Upper lobe of left lung (tissue), 6 donors: ENCODE results near the gene RERE. TPM values are rescaled to one million over a fixed set of nuclear protein-coding genes. Genes with fewer than 3 reads are reported as not detected.

Experiments
- ATAC-seq, 2 donors: fragments of 200-7000 bp; cut with Tn5 transposase; one replicate each; pipeline ENCODE4 v1.9.1; 2022; ENCODE audit warnings: mild to moderate bottlenecking in 2 of 2, moderate library complexity in 2 of 2; ENCODE audit not compliant: low FRiP score in 2 of 2
- DNase-seq, 2 donors: peaks; one replicate each; pipeline ENCODE4 v3.0.0-alpha.2; 2019 to 2020
- H3K27ac ChIP-seq, 4 donors: fragments of 200-600 bp; sonication (generic); one replicate each; pipeline ENCODE4 v1.5.1; 2016 to 2019
- H3K27me3 ChIP-seq, 4 donors: fragments of 200-600 bp; sonication (generic); one replicate each; pipeline ENCODE4 v1.5.1; 2017 to 2019
- H3K36me3 ChIP-seq, 4 donors: fragments of 200-600 bp; sonication (generic); one replicate each; pipeline ENCODE4 v1.5.1; 2016 to 2019
- H3K4me1 ChIP-seq, 4 donors: fragments of 200-600 bp; sonication (generic); one replicate each; pipeline ENCODE4 v1.5.1; 2018 to 2019
- H3K4me3 ChIP-seq, 4 donors: fragments of 200-600 bp; sonication (generic); one replicate each; pipeline ENCODE4 v1.5.1; 2017 to 2019; ENCODE audit warnings: mild to moderate bottlenecking in 2 of 4, moderate library complexity in 1 of 4
- H3K9me3 ChIP-seq, 4 donors: fragments of 200-600 bp; sonication (generic); one replicate each; pipeline ENCODE4 v1.5.1; 2018 to 2019
- EP300 ChIP-seq, 4 donors: sonication (generic); formaldehyde crosslinking; IDR thresholded peaks; one replicate each; pipeline ENCODE4 v1.5.1; 2017; ENCODE audit warnings: antibody characterized with exemption in 4 of 4, control low read depth in 2 of 4
- POLR2A ChIP-seq, 4 donors: fragments of 450-650 bp; IDR thresholded peaks; one replicate each; pipeline ENCODE4 v1.5.1; 2016 to 2017; ENCODE audit warnings: antibody characterized with exemption in 4 of 4, mild to moderate bottlenecking in 2 of 4
- POLR2AphosphoS5 ChIP-seq, 2 donors: sonication (generic); formaldehyde crosslinking; IDR thresholded peaks; one replicate each; pipeline ENCODE4 v1.5.1; 2017; ENCODE audit warnings: antibody characterized with exemption in 2 of 2
- WGBS, 2 donors: methylation state at CpG; one replicate each; pipeline ENCODE4 v1.1.5; 2017 to 2018; 5-methylcytosine and 5-hydroxymethylcytosine counted together
- total RNA-seq, 6 donors: library from RNA; depleted of rRNA in 4 of 6; stranded (reverse); fragments of >200 nt in 4 of 6; gene quantifications; one replicate each; pipeline versions ENCODE4 v1.1.0 to v1.2.1, GENCODE V29; 2016 to 2021
- TF ChIP-seq, protein P1 (sequence below), 6 experiments: fragments of 450-650 bp in 4 of 6; fragments of 200-600 bp in 2 of 6; sonication (generic) in 2 of 6; IDR thresholded peaks; one replicate each; pipeline ENCODE4 v1.5.1; 2016 to 2019; ENCODE audit warnings: antibody characterized with exemption in 6 of 6
- donor health status: DM: no; HTN: no; CAD: no; lungs with moderate emphysema.
- donor health status: DM: no; HTN: yes; CAD: no; lungs with severe emphysema.

RERE gene
- total RNA-seq, 6 donors from 2014 or later = 75.5 to 222 (median 104) TPM

- Histone ChIP-seq H3K4me3 (no peak overlapping the region), H3K4me1 (peaks cover 0 to 12% (median 5%) of the 10 kb centered on the region in 4 donors), H3K27me3 (no peaks in the 10 kb centered on the region), H3K9me3 (no peaks in the 10 kb centered on the region), H3K27ac (no peak overlapping the region), H3K36me3 (no peaks in the 10 kb centered on the region)
- 72 to 74% methylated on average over 15 of the region's 15 CpGs for WGBS, 2 donors
- ATAC-seq = no peak
- TF ChIP-seq POLR2A (IDR thresholded peaks at IDR 0.05) (no peak), POLR2AphosphoS5 (IDR thresholded peaks at IDR 0.05) (no peak), EP300 (IDR thresholded peaks at IDR 0.05) (no peak)
- TF ChIP-seq, protein P1, sequence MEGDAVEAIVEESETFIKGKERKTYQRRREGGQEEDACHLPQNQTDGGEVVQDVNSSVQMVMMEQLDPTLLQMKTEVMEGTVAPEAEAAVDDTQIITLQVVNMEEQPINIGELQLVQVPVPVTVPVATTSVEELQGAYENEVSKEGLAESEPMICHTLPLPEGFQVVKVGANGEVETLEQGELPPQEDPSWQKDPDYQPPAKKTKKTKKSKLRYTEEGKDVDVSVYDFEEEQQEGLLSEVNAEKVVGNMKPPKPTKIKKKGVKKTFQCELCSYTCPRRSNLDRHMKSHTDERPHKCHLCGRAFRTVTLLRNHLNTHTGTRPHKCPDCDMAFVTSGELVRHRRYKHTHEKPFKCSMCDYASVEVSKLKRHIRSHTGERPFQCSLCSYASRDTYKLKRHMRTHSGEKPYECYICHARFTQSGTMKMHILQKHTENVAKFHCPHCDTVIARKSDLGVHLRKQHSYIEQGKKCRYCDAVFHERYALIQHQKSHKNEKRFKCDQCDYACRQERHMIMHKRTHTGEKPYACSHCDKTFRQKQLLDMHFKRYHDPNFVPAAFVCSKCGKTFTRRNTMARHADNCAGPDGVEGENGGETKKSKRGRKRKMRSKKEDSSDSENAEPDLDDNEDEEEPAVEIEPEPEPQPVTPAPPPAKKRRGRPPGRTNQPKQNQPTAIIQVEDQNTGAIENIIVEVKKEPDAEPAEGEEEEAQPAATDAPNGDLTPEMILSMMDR (IDR thresholded peaks at IDR 0.05) = no peak
- DNase-seq = no peak
Observed at GRCh38 chr1:8747879-8748825, 69.3 kb downstream of the RERE start.

DNA sequence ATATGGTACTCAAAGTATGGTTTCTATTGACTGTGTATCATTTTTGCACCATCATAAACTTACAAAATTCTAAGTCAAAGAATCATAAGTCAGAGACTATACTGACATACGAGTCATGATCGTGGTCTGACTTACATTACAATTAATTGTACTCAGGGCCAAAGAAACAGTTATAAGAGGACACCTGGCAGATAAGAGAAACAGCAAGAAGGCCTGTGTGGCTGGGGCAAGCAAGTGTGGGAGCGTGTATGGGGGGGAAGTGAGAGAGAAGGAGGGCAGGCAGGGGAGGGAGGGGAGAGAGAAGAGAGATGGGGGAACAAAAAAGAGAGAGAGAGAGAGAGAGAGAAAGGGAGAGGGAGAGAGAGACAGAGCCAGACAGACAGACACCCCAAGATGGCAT is 70.9 kb downstream of the RERE start:
- no peak for ATAC-seq
- WGBS, 2 donors = 72 to 77% methylated on average over 3 of the region's 3 CpGs
- H3K27ac ChIP-seq = no peak overlapping the region
- no peaks in the 10 kb centered on the region for H3K9me3 ChIP-seq
- peaks cover 0 to 12% (median 7%) of the 10 kb centered on the region in 4 donors for H3K4me1 ChIP-seq
- DNase-seq = no peak
- H3K36me3 ChIP-seq = no peaks in the 10 kb centered on the region
- TF ChIP-seq, protein P1 (IDR thresholded peaks at IDR 0.05) = no peak
- H3K27me3 ChIP-seq = no peaks in the 10 kb centered on the region
- H3K4me3 ChIP-seq = no peak overlapping the region

DNA sequence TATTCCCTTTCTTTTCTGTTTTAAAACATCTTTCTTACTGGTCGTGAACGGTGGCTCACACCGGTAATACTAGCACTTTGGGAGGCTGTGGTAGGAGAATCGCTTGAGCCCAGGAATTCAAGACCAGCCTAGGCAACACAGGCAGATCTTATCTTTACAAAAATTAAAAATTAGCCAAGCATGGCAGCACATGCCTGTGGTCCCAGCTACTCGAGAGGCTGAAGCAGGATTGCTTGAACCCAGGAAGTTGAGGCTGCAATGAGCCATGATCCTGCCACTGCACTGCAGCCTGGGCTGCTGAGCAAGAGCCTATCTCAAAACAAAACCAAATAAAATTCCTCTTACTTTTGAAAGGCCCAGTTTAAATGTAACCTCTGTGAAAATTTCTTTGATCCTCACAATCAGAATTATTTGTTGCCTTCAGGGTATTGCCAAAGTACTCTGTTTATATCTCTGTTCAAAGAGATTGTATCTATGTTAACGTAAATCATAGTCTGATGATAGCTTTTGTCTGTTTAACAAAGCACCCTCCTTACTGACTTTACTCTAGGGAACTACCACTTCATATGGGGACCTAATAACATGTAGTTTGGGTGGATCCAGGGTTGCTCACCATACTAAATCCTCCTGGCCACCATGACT is 71.6 kb downstream of the RERE start:
- no peaks in the 10 kb centered on the region for H3K36me3 ChIP-seq
- no peaks in the 10 kb centered on the region for H3K27me3 ChIP-seq
- H3K9me3 ChIP-seq = no peaks in the 10 kb centered on the region
- no peak overlapping the region for H3K4me3 ChIP-seq
- WGBS, 2 donors = 70 to 72% methylated on average over 6 of the region's 6 CpGs
- no peak overlapping the region for H3K27ac ChIP-seq
- no peak for DNase-seq
- ATAC-seq = no peak
- peaks cover 0 to 12% (median 7%) of the 10 kb centered on the region in 4 donors for H3K4me1 ChIP-seq
- TF ChIP-seq POLR2AphosphoS5 (IDR thresholded peaks at IDR 0.05) = no peak
- no peak for TF ChIP-seq POLR2A (IDR thresholded peaks at IDR 0.05)
- TF ChIP-seq, protein P1 (IDR thresholded peaks at IDR 0.05) = no peak
- TF ChIP-seq EP300 (IDR thresholded peaks at IDR 0.05) = no peak

- Histone ChIP-seq H3K4me3 (no peak overlapping the region), H3K27ac (no peak overlapping the region), H3K4me1 (peaks cover 0 to 12% (median 7%) of the 10 kb centered on the region in 4 donors), H3K27me3 (no peaks in the 10 kb centered on the region), H3K9me3 (no peaks in the 10 kb centered on the region), H3K36me3 (no peaks in the 10 kb centered on the region)
- TF ChIP-seq, protein P1 (IDR thresholded peaks at IDR 0.05) = no peak
- TF ChIP-seq POLR2AphosphoS5 (IDR thresholded peaks at IDR 0.05) (no peak), POLR2A (IDR thresholded peaks at IDR 0.05) (no peak), EP300 (IDR thresholded peaks at IDR 0.05) (no peak)
- ATAC-seq (no peak), DNase-seq (no peak)
- WGBS, 2 donors = 76 to 80% methylated on average over 6 of the region's 6 CpGs
Observed at GRCh38 chr1:8745346-8745745, 72.1 kb downstream of the RERE start.
